GM23248 (cell line): Measurements from ENCODE around the gene LPP. TPM values are rescaled to one million over a fixed set of nuclear protein-coding genes. Genes with fewer than 3 reads are reported as not detected.
A peak's percentile ranks its signal among the peaks of the same experiment; 100 is the strongest.

Experiments
- DNase-seq: peaks from one replicate; pipeline ENCODE4 v3.0.0-alpha.2; 2015
- H2AFZ ChIP-seq: fragments of 200-600 bp; sonication (generic); 2 replicates; pipeline ENCODE4 v1.6.1; 2016; ENCODE audit warnings: antibody characterized with exemption
- H3F3A ChIP-seq: fragments of 200-600 bp; sonication (generic); 2 replicates; pipeline ENCODE4 v1.6.1; 2016; ENCODE audit warnings: mild to moderate bottlenecking, antibody characterized with exemption, mixed run types; ENCODE audit not compliant: insufficient read depth
- H3K27ac ChIP-seq: fragments of 200-600 bp; sonication (generic); 2 replicates; pipeline ENCODE4 v1.5.1; 2016; ENCODE audit warnings: mild to moderate bottlenecking
- H3K27me3 ChIP-seq: fragments of 200-600 bp; sonication (generic); replicated peaks from 2 replicates; pipeline ENCODE4 v1.6.1; 2016; ENCODE audit warnings: mild to moderate bottlenecking; ENCODE audit not compliant: insufficient read depth
- H3K36me3 ChIP-seq: fragments of 200-600 bp; sonication (generic); 2 replicates; pipeline ENCODE4 v1.6.1; 2016; ENCODE audit warnings: low read depth, mild to moderate bottlenecking
- H3K4me1 ChIP-seq: fragments of 200-600 bp; sonication (generic); 2 replicates; pipeline ENCODE4 v1.6.1; 2016; ENCODE audit warnings: mild to moderate bottlenecking; ENCODE audit not compliant: insufficient read depth
- H3K4me2 ChIP-seq: fragments of 200-600 bp; sonication (generic); one replicate; pipeline ENCODE4 v1.6.1; 2016; ENCODE audit warnings: mild to moderate bottlenecking; ENCODE audit not compliant: unreplicated experiment
- H3K4me3 ChIP-seq: fragments of 200-600 bp; sonication (generic); 2 replicates; pipeline ENCODE4 v1.5.1; 2016; ENCODE audit warnings: mild to moderate bottlenecking
- H3K79me2 ChIP-seq: fragments of 200-600 bp; sonication (generic); 2 replicates; pipeline ENCODE4 v1.6.1; 2016; ENCODE audit warnings: mild to moderate bottlenecking; ENCODE audit not compliant: insufficient read depth
- H3K9ac ChIP-seq: fragments of 200-600 bp; sonication (generic); 2 replicates; pipeline ENCODE4 v1.6.1; 2016; ENCODE audit warnings: mild to moderate bottlenecking
- H3K9me2 ChIP-seq: fragments of 200-600 bp; sonication (generic); 2 replicates; pipeline ENCODE4 v1.6.1; 2016; ENCODE audit warnings: mixed run types, mild to moderate bottlenecking, moderate library complexity; ENCODE audit not compliant: insufficient read depth
- H3K9me3 ChIP-seq: fragments of 200-600 bp; sonication (generic); one replicate; pipeline ENCODE4 v1.6.1; 2017; ENCODE audit warnings: low read depth
- H4K20me1 ChIP-seq: fragments of 200-600 bp; sonication (generic); 2 replicates; pipeline ENCODE4 v1.6.0; 2016; ENCODE audit not compliant: insufficient read depth
- EZH2 ChIP-seq: fragments of 200-600 bp; sonication (generic); IDR thresholded peaks from 2 replicates; pipeline ENCODE4 v1.6.1; 2018; ENCODE audit warnings: antibody characterized with exemption, mild to moderate bottlenecking; ENCODE audit not compliant: insufficient read depth, poor library complexity, severe bottlenecking
- EZH2phosphoT487 ChIP-seq: fragments of 200-600 bp; sonication (generic); IDR thresholded peaks from 2 replicates; pipeline ENCODE4 v1.6.1; 2018; ENCODE audit warnings: antibody characterized with exemption, moderate library complexity, mild to moderate bottlenecking, low read depth; ENCODE audit not compliant: insufficient read depth
- WGBS, 2 experiments: methylation state at CpG; one replicate each; pipeline ENCODE4 v1.1.6; 2015 to 2017; ENCODE audit warnings: low lambda C conversion rate in 2 of 2, low coverage in 1 of 2; ENCODE audit errors: missing lambda C conversion rate in 2 of 2; 5-methylcytosine and 5-hydroxymethylcytosine counted together
- in situ Hi-C: fragments of 300-500 bp; cut with MboI; formaldehyde crosslinking; loops from 2 replicates; pipeline ENCODE4 v1.15.0; 2020
- polyA plus RNA-seq: library from polyadenylated mRNA; unstranded; fragments of >200 nt; fragmentation: Nextera tagmentation; extraction: Ambion mirVana; gene quantifications from 2 replicates; pipeline ENCODE4 v1.2.1, GENCODE V29; 2016
- total RNA-seq: library from RNA; depleted of rRNA; stranded (reverse); fragments of >200 nt; shearing (Covaris generic); gene quantifications from 2 replicates; pipeline ENCODE4 v1.2.3, GENCODE V29; 2014

LPP gene
- total and polyA plus RNA-seq, 2 experiments from 2014 or later, result 42.8 to 61.7 TPM

- Histone ChIP-seq H3K9ac (peak overlapping the region; percentile 42), H3K4me3 (peak overlapping the region; percentile 44), H3K4me1 (peaks cover 35% of the 10 kb centered on the region), H3K27me3 (no peaks in the 10 kb centered on the region), H4K20me1 (no peaks in the 10 kb centered on the region), H3F3A (peaks cover 35% of the 10 kb centered on the region), H3K27ac (peak overlapping the region; percentile 81), H3K79me2 (peaks cover 10% of the 10 kb centered on the region; the same call in 1 of the 2 replicates), H3K4me2 (peak overlapping the region; percentile 68), H3K36me3 (no peaks in the 10 kb centered on the region), H3K9me2 (no peaks in the 10 kb centered on the region), H3K9me3 (no peaks in the 10 kb centered on the region), H2AFZ (no peak overlapping the region)
- 5% methylated on average over 3 of the region's 3 CpGs for WGBS, 2 experiments
- in situ Hi-C loops, result no loop called here
- TF ChIP-seq EZH2, result no peak
- TF ChIP-seq EZH2phosphoT487, result 0 out of 2 replicates have a peak, but pooled peaks have one; percentile 64
- DNase-seq, result peak; percentile 99
Measured at GRCh38 chr3:188796122-188796631, 642.2 kb downstream of the LPP start.

GRCh38 chr3:188797045-188797444 is 643.1 kb downstream of the LPP start:
- DNase-seq, result no peak

GRCh38 chr3:188798556-188799145 is 644.7 kb downstream of the LPP start:
- TF ChIP-seq EZH2, result no peak
- no peak for TF ChIP-seq EZH2phosphoT487
- WGBS, 2 experiments, result 67 to 72% methylated on average over 5 of the region's 5 CpGs
- DNase-seq, result no peak
- no peaks in the 10 kb centered on the region for H4K20me1 ChIP-seq
- no peak overlapping the region for H2AFZ ChIP-seq
- in situ Hi-C loops, result no loop called here
- H3K27me3 ChIP-seq, result no peaks in the 10 kb centered on the region
- no peaks in the 10 kb centered on the region for H3K9me3 ChIP-seq
- H3K27ac ChIP-seq, result no peak overlapping the region
- H3K9ac ChIP-seq, result no peak overlapping the region
- no peak overlapping the region for H3K4me2 ChIP-seq
- peaks cover 35% of the 10 kb centered on the region for H3F3A ChIP-seq
- no peaks in the 10 kb centered on the region for H3K9me2 ChIP-seq
- peaks cover 35% of the 10 kb centered on the region for H3K4me1 ChIP-seq
- H3K79me2 ChIP-seq, result peaks cover 22% of the 10 kb centered on the region
- no peak overlapping the region for H3K4me3 ChIP-seq
- no peaks in the 10 kb centered on the region for H3K36me3 ChIP-seq

More at GRCh38 chr3:188797045-188797444, 643.1 kb downstream of the LPP start:
- no peaks in the 10 kb centered on the region for H3K36me3 ChIP-seq
- H3K9me2 ChIP-seq, result no peaks in the 10 kb centered on the region
- H3K4me2 ChIP-seq, result peak overlapping the region; percentile 68
- peaks cover 18% of the 10 kb centered on the region for H3K79me2 ChIP-seq
- TF ChIP-seq EZH2 (no peak), EZH2phosphoT487 (no peak)
- no peaks in the 10 kb centered on the region for H4K20me1 ChIP-seq
- peak overlapping the region; percentile 44; the same call in 1 of the 2 replicates for H3K4me3 ChIP-seq
- H3K27me3 ChIP-seq, result no peaks in the 10 kb centered on the region
- no peak overlapping the region for H2AFZ ChIP-seq
- peaks cover 35% of the 10 kb centered on the region for H3F3A ChIP-seq
- peak overlapping the region; percentile 42 for H3K9ac ChIP-seq
- H3K27ac ChIP-seq, result peak overlapping the region; percentile 81
- 70 to 71% methylated on average over 3 of the region's 3 CpGs for WGBS, 2 experiments
- no peaks in the 10 kb centered on the region for H3K9me3 ChIP-seq
- peaks cover 35% of the 10 kb centered on the region for H3K4me1 ChIP-seq
- in situ Hi-C loops, result no loop called here

GRCh38 chr3:188801393-188801792 is 647.4 kb downstream of the LPP start:
- DNase-seq, result peak; percentile 37
- TF ChIP-seq EZH2phosphoT487 (no peak), EZH2 (no peak)

More at GRCh38 chr3:188801393-188801792, 647.4 kb downstream of the LPP start:
- in situ Hi-C loops, result no loop called here
- H3F3A ChIP-seq, result peaks cover 20% of the 10 kb centered on the region
- H3K9ac ChIP-seq, result no peak overlapping the region
- H3K27ac ChIP-seq, result no peak overlapping the region
- H3K4me3 ChIP-seq, result no peak overlapping the region
- H3K4me2 ChIP-seq, result no peak overlapping the region
- H3K9me2 ChIP-seq, result no peaks in the 10 kb centered on the region
- 95 to 98% methylated on average over 4 of the region's 4 CpGs for WGBS, 2 experiments
- no peaks in the 10 kb centered on the region for H4K20me1 ChIP-seq
- 0 out of 2 replicates have a peak, but pooled peaks cover 4% of the 10 kb centered on the region for H3K36me3 ChIP-seq
- no peak overlapping the region for H2AFZ ChIP-seq
- H3K4me1 ChIP-seq, result peaks cover 28% of the 10 kb centered on the region
- no peaks in the 10 kb centered on the region for H3K9me3 ChIP-seq
- no peaks in the 10 kb centered on the region for H3K27me3 ChIP-seq
- peaks cover 31% of the 10 kb centered on the region for H3K79me2 ChIP-seq
